PC-3 (cell line): ENCODE measurements around the gene LRP11.

Source experiments
- CTCF ChIP-seq: fragments of 300-600 bp; sonication (generic); conservative IDR thresholded peaks from 2 replicates; pipeline ENCODE4 v1.5.1; 2017; ENCODE audit warnings: antibody characterized with exemption, low read depth, mild to moderate bottlenecking, low read length
- EZH2 ChIP-seq: fragments of 300-600 bp; sonication (generic); IDR thresholded peaks from one replicate; pipeline ENCODE4 v1.6.1; 2017; ENCODE audit warnings: antibody characterized with exemption, mild to moderate bottlenecking, low read length; ENCODE audit not compliant: unreplicated experiment
- EZH2phosphoT487 ChIP-seq: fragments of 300-600 bp; sonication (generic); IDR thresholded peaks from 2 replicates; pipeline ENCODE4 v1.6.1; 2018; ENCODE audit warnings: mild to moderate bottlenecking, antibody characterized with exemption, low read length, borderline replicate concordance

- TF ChIP-seq CTCF, result no peak
- TF ChIP-seq EZH2, result no peak
- TF ChIP-seq EZH2phosphoT487, result no peak
These were observed 21.8 kb downstream of the LRP11 start for GRCh38 chr6:149842331-149842730.
